ENCODE results near the gene HSD17B8.

HSD17B8 gene

GRCh38 chr6:33171880-33172687 is 32.4 kb upstream of the HSD17B8 start:
- DNase-seq: no peak

DNA sequence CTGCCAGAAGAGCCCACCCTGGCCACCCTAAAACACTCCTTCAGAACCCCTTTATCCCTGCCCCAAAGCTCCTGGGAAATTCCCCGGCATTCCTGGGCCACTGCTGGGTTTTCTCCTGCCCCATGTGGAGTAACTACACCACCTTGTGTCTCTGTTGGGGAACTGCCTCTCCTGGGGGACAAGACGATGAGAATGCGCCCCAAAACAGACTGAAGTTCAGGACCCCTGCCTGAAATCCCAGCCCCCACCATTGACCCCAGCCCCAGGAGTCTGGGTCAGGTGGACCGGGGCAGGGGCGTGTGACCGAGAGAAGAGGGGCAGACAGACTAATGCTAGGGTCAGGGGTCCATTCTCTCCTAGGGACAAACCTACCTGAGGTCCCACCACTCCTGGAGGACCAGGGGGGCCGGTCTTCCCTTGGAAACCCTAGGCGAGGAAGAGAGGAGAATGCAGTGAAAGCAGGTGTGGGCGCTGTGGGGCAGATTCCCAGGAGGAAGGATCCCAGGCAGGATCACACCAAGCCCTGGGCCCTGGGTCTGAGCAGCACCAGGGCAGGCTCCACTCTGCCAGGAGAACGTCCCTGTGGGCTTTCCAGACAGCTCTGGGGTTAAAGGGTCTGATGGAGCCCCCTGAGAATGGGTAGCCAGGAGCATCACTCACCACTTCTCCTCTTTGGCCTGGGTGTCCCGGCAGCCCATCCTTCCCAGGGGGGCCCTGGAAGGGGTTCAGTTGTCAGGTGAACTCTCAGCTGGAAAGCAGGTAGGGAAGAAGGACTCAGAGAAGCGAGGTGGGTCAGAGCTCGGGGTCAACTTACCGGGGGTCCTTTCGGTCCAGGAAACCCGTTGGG is 31.5 kb upstream of the HSD17B8 start:
- no peak for DNase-seq

DNA sequence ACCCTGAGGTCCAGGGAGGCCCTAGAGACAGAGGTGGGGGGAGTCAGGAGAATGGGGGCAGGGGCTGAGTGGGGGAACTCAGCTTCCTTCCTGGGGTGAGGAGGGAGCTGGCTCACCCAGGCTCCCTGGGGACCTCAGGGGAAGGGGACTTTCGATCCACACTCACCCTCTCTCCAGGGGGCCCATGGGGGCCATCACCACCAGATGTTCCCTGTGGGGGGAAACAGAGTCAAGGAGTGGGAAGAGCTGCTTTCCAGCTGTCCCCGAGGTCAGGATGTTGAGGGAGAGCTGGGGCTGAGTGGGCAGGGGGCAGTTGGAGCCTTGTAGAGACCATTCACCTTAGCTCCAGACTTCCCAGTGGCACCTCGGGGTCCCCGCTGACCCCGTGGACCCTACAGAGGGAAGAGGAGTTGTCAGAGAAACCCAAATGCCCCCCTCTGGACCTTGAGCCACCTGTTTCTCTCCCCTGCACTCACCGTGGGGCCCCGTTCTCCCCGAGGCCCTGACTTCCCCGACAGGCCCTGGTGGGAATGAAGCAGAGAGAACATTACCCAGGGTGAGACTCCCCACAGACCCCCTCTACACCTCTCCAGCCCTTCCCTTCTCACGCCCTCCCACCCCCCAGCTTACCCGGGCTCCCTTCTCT is 30.8 kb upstream of the HSD17B8 start:
- DNase-seq: no peak

GRCh38 chr6:33174784-33175183 is 29.7 kb upstream of the HSD17B8 start:
- DNase-seq: no peak

DNA sequence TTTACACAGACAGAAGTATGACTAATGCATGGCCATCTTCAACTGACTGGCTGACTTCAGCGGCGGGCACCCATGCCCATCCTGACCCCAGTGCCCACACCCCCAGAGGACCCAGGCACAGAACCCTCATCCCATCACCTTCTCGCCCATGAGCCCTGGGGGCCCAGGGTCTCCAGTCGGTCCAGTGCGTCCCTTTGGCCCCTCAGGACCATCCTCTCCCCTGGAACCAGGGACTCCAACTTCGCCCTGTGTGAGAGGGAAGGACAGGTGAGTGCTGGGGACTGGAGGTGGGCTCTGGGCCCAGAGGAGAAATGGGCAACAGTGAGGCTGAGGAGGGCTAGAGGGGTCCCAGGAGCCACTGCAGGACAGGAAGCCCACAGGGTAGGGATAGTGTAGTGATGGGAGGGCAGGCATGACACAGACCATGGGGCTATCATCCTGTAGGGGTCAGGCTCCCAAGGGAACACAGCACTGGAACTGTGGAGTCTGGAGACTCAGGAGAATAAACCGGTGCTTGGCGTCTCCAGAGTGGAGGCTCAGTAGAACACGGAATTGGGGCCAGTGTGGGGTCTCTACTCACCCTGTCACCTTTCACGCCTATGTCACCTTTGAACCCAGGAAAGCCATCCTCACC is 28.9 kb upstream of the HSD17B8 start:
- DNase-seq: no peak

GRCh38 chr6:33176906-33177305 is 27.5 kb upstream of the HSD17B8 start:
- no peak for DNase-seq

DNA sequence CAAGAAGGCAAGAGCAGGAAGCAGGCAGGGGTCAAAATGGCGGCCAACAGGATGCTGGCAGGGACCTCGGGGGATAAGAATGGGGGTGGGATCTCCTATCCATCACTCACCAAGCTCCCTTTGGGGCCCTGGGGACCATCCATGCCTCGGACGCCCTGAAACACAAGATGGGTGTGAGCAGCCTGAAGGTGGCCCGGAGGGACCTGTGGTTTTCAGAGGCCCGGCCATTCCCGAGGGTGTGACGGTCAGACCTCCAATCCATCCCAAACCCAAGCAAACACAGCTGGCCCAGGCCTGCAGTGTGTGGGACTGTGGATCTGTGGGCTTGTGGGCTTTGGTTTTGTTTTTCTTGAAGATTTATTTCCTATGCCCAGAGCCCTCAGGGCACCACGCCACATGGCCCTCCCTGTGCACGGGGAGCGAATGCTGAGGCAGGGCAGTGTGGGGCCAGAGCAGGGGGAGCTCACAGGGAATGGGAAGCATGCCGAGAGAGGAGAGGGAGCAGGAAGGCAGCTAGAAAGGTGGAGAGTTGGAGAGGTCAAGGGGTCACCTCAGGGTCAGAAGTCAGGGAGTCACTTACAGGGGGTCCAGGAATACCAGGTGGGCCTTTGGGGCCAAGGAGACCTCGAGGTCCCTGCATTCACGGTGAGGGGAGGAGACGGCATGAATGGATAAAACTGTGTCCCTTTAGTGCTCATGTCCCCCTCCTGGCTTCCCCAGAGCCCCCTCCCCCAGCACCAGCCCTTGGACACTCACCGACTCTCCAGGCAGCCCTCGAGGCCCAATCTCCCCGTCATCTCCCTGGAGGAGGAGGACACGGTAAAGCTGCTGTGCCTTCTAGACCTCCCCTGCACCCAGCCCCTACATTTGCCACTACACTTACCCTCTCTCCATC is 26.7 kb upstream of the HSD17B8 start:
- no peak for DNase-seq

DNA sequence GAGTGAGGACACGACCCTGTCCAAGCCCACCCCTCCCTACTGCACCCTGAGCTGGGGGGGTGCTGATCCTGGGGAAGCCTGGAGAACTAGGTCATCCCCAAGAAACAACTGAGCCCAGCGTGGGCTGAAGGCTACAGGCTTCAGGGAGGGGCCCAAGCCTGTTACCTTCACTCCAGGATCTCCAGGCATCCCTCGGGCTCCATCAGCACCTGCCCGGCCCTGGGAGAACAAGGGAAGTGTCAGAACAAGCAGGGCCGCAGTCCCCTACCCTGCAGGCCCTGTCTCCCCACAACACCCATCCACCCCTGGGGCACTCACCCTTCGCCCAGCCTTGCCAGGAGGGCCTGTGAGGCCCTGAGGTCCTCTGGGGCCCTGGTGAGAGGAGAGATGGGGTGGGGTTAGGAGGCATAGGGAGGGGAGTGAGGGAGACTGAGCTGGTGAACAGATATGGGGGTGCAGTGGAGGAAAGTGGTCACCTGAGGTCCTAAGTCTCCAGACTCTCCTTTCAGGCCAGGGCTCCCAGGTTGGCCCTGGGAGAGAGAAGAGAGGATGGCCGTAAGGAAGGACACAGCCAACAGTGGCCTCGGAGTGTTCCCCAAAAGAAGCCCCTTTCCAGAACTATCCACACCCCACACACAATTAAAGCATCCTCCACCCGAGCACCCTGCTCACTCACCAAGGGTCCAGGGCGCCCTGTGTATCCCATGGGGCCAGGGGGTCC is 25.5 kb upstream of the HSD17B8 start:
- DNase-seq: no peak

- no peak for DNase-seq
Observed at GRCh38 chr6:33181141-33181540, 23.3 kb upstream of the HSD17B8 start.

GRCh38 chr6:33183071-33183683 is 21.3 kb upstream of the HSD17B8 start:
- DNase-seq: no peak

GRCh38 chr6:33185190-33185589 is 19.3 kb upstream of the HSD17B8 start:
- no peak for DNase-seq

DNA sequence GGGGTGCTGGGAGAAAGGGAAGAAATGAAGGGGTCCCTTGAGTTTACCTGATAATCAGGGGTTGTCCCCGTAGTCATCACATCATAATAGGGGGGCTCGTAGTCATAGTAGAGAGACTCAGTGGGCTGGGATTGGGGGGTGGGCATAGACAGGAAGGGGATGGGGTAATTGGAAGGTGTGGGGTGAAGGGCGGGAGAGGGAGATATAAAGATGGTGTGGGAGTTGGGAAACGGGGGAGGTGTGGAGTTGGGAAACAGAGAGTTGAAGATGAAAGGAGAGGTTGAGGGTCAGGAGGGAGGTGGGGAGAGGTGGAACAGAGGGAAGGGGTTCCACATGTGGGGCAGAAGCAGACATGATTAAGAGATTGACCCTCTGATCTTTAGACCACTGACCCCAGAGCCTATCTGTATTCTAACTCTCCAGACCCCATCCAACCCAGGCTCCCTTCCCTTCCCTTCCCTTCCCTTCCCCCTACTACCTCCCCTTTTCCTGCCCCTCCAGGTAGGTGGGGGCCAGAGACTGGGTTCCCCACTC is 18.7 kb upstream of the HSD17B8 start:
- DNase-seq: no peak

DNA sequence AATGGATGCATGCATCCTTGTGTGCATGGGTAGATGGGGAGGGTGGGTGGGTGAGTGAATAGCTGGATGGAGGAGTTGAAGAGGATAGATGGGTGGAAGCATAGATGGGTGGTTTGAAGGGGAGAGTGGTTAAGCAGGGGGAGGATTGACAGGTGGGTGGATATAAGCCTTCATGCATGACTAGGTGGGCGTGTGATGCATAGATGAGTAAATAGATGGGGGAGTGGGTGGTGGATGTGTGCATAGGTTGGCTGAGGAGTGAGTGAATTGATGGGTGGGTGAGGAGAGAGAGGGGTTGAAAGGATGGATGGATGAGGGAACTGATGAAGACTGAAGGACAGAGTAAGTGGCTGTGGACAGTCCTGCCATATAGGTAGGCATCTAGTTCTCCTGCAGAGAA is 16.6 kb upstream of the HSD17B8 start:
- no peak for DNase-seq

- DNase-seq: no peak
Observed at GRCh38 chr6:33189164-33189563, 15.3 kb upstream of the HSD17B8 start.

DNA sequence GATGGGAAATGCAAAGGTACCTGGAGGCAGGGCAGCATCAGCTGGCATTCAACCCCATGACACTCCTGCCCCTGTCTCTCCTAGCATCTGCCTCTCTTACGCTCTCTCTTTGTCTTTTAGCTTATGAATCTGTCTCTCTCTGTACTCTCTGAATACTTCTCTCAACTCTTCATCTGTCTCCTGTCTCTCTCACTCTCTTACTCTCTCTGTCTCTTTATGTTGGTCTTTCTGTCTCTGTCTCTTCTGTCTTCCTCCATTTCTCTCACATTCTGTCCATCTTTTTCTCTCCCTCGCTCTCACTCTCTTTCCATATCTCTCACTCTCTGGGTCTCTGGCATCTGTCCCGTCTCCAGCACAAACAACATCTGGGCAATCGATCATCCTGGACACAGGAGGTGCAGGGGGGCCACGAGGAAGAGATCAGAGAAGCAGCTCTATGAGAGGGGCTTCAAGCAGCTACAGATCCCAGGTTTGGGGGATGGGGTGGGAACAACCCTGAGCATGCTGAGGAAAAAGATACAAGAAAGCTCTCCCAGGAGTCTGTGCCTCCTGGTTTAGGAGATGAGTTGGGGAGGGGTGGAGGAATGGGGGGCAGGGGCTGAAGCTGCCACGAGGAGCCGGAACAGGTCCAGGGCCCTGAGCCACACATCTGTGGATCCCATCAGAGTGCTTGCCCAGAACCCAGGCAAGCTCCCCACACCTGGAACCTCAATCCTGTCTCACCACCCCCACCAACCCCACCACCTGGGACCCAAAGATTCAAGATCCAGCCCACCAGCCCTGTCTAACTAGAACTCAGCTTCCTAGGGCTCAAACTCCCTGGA is 14.6 kb upstream of the HSD17B8 start:
- DNase-seq: no peak

- no peak for DNase-seq
Observed at GRCh38 chr6:33190504-33191107, 13.8 kb upstream of the HSD17B8 start.

DNA sequence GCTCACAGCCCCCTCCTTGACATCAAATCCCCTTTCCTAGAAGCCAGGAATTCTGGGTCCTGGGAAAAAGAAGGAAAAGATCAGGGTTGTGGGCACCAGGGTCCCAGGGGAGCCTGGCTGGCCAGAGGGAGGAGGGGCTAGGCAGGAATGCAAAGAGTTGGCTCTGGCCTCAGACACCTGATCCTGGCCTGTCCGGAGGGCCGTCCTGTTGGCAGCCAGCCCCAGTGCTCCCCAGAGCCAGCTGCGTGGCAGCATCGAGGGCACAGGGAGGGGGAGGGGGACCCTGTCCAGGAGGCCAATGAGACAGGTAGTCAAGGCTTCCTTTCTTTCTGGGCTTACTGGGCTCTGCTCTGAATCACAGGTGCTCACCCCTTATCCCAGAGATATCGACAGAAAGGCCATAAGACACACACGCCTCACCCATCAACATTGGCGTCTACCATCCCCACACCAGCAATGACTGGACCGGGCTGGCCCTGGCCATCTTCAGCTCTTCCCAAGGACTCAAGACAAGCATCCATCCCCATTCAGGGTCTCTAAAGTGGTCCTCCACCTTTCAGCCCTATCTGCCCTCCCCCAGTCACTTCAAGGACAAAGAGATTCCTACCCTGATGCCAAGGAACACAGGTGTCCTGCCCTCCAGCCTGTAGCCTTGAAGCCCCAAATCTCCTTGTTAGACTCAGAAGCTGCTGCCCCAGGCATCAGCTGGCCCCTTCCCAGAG is 12.9 kb upstream of the HSD17B8 start:
- DNase-seq: no peak

DNA sequence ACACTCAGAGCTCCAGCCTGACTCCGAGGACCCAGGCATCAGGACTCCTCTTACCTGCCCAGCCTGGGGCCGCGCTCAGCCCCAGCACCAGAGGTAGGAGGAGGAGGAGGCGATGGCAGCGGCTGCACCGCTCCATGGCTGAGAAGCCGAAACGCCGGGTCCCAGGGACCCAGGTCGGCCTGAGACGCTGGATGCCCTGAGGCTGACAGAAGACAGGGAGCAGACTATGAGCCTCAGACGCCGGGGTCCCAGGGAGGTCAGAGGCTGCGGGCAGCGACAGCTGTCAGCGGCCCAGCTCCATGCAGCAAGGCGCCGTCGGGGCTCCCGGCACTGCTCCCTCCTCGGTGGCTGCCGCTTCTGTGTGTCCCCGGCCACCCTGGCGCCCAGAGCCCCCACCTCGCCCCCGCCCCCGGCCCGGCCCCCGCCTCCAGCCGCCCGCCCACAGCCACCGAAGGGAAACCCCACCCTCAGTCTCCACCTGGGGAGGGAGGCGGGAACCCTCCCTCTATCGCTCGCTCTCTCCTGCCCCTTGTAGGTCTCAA is 12.3 kb upstream of the HSD17B8 start, which contains the start of gene COL11A2:
Gene COL11A2, minus strand, starts transcription at position 363 of the 542 bp plus-strand sequence. Its CDS starts 227 bp downstream, at position 136.
- DNase-seq: no peak
